GM13977 (cell line): Measurements from ENCODE around the gene MAT2A.

Source experiments
- DNase-seq: peaks from one replicate; pipeline ENCODE4 v3.0.0; 2012; ENCODE audit warnings: low spot score
- CTCF ChIP-seq: IDR thresholded peaks from 2 replicates; pipeline ENCODE4 v1.5.1; 2012; ENCODE audit warnings: mild to moderate bottlenecking, control low read depth; ENCODE audit not compliant: insufficient read depth; ENCODE audit errors: extremely low read depth, missing control alignments
- in situ Hi-C: fragments of 300-500 bp; cut with MboI; formaldehyde crosslinking; loops from one replicate; pipeline ENCODE4 v1.12.0; 2022; ENCODE audit warnings: low sequenced_read_pairs, low pct_unique_long_range_greater_than_20kb, mixed read lengths, inconsistent platforms; ENCODE audit not compliant: unreplicated experiment

MAT2A gene

GRCh38 chr2:85525029-85525428 lies 13.9 kb upstream of the MAT2A start:
- in situ Hi-C loops = no loop called here
- TF ChIP-seq CTCF = no peak
- DNase-seq = no peak

DNA sequence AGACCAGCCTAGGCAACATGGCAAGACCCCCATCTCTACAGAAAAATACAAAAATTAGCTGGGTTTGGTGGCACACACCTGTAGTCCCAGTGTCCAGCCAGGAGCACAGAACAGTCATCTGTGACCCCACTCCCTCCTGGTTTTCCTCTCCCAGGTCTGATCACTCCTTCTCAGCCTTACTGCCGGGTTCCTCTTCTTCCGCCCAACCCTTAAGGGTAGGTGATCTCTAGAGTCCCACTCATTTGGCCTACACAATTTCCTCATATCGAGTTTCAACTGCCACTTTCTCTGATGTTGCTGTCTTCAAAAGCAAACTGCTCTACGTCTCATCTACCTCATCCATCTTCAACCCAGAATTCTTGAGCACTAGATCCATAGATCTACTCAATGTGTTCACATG lies 13.4 kb upstream of the MAT2A start:
- in situ Hi-C loops = no loop called here
- DNase-seq = no peak
- no peak for TF ChIP-seq CTCF

DNA sequence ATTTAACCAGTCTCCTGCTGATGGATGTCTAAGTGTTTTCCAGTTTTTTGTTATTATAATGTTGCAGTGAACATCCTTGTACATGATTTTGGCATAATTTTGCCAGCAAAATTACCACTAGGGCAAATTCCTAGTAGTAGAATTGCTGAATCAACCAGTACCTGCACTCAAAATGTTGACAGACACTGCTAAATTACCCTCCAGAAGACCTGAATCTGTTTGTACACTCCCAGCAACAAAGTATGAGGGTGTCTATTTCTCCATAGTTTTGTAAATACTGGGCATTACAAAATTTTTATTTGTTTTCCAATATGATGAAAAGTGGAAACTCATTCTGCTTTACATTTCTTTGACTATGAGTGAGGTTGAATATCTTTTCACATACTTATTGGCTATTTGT lies 11.2 kb upstream of the MAT2A start:
- in situ Hi-C loops = no loop called here
- TF ChIP-seq CTCF = no peak
- DNase-seq = no peak

DNA sequence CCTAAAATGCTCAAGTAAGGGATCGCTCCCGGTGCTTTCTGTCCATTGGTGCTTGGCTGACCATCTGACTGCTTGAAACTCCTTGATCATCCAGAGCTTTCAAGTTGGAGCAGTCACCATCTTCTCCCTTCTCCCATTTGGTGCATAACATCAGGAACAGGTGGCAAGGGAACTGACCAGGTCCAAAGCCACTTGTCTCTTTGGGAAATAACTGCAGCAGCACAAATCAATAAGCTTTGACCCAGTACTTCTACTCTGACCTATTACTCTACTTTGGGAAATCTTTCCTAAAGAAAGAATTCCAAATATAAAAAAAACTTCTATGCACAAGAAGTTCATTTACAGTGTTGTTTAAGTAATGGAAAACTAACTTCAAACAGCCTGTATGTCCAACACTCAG lies 10.6 kb upstream of the MAT2A start:
- TF ChIP-seq CTCF = no peak
- in situ Hi-C loops = no loop called here
- no peak for DNase-seq

GRCh38 chr2:85529809-85530208 lies 9.2 kb upstream of the MAT2A start:
- in situ Hi-C loops = no loop called here
- no peak for TF ChIP-seq CTCF
- DNase-seq = no peak

GRCh38 chr2:85531589-85531988 lies 7.4 kb upstream of the MAT2A start:
- no peak for TF ChIP-seq CTCF
- no peak for DNase-seq
- in situ Hi-C loops = no loop called here

DNA sequence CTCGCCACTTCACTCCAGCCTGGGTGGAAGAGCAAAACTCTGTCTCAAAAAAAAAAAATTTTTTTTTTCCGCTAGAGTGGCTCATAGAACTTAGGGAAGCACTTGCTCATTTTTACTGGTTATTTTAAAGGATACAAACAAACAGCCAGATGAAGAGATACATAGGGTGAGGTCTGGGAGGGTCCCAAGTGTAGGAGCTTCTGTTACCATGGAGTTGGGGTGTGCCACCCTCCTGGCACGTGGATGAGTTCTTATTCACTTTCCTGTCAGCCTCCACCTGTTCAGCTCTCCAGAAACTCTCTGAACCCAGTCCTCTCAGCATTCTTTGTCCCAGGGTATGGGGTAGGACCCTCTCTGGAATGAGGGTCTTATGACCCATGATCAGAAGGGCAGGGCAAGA lies 4.9 kb upstream of the MAT2A start:
- in situ Hi-C loops = no loop called here
- DNase-seq = no peak
- no peak for TF ChIP-seq CTCF
